Psoas muscle (tissue), 8 donors: Measurements from ENCODE around the gene SSC4D. TPM values are rescaled to one million over a fixed set of nuclear protein-coding genes. Genes with fewer than 3 reads are reported as not detected.
"Not testable (repeated sequence)": the region's sequence is repeated elsewhere in the genome, so short reads cannot be mapped to it uniquely, and the experiment has no call there.

Experiments
- ATAC-seq, 4 donors: fragments of 200-7000 bp; cut with Tn5 transposase; one replicate each; pipeline ENCODE4 v1.9.1; 2020; ENCODE audit warnings: moderate library complexity in 3 of 4, mild to moderate bottlenecking in 2 of 4
- DNase-seq, 2 donors: peaks; one replicate each; pipeline ENCODE4 v3.0.0-alpha.2; 2020
- H3K27ac ChIP-seq: fragments of 200-600 bp; one replicate; pipeline ENCODE4 v1.8.0; 2022
- H3K27me3 ChIP-seq, 3 donors: fragments of 200-600 bp in 1 of 3; one replicate each; pipeline versions ENCODE4 v1.6.1 to v1.8.0; 2013 to 2022; ENCODE audit warnings: low read length in 2 of 3, mild to moderate bottlenecking in 2 of 3, moderate library complexity in 1 of 3; ENCODE audit not compliant: insufficient read depth in 3 of 3
- H3K36me3 ChIP-seq, 2 donors: fragments of 200-600 bp in 1 of 2; one replicate each; pipeline versions ENCODE4 v1.6.1 to v1.8.0; 2013 to 2022; ENCODE audit warnings: low read depth in 1 of 2, mild to moderate bottlenecking in 1 of 2, moderate library complexity in 1 of 2; ENCODE audit not compliant: insufficient read depth in 1 of 2
- H3K4me1 ChIP-seq: fragments of 200-600 bp; one replicate; pipeline ENCODE4 v1.8.0; 2022
- H3K4me3 ChIP-seq: fragments of 200-600 bp; one replicate; pipeline ENCODE4 v1.8.0; 2022; ENCODE audit warnings: mild to moderate bottlenecking
- H3K9me3 ChIP-seq: fragments of 200-600 bp; one replicate; pipeline ENCODE4 v1.8.0; 2022
- CTCF ChIP-seq: fragments of 200-600 bp; IDR thresholded peaks from one replicate; pipeline ENCODE4 v1.8.0; 2022; ENCODE audit warnings: antibody characterized with exemption
- WGBS, 3 donors: extraction: QIAGEN DNeasy Blood & Tissue Kit; methylation state at CpG; one replicate each; pipeline versions ENCODE4 v1.1.6 to v1.1.7; 2013; 5-methylcytosine and 5-hydroxymethylcytosine counted together
- intact Hi-C, 2 donors: fragments of 100-400 bp; cut with DNase I; formaldehyde crosslinking; loops; one replicate each; pipeline versions ENCODE4 v1.11.0 to v1.14.2; 2022
- polyA plus RNA-seq, 3 donors: library from polyadenylated mRNA; stranded (reverse); fragments of 200-250 nt; gene quantifications; one replicate each; pipeline ENCODE4 v1.2.3, GENCODE V29; 2013
- total RNA-seq, 4 donors: library from RNA; stranded (reverse); fragmentation: NEBNext Ultra II Directional in 2 of 4; extraction: Animal tissue kit (Norgen Biotek cat#: 25700) in 2 of 4; gene quantifications; one replicate each; pipeline versions ENCODE4 v1.2.1 to v1.2.4, GENCODE V29; 2021 to 2023
- donor health status: healthy with polysubstance abuse.
- donor health status: DM: no; HTN: no; CAD: no; lungs with moderate emphysema.
- donor health status: Bipolar disorder and iron deficiency.
- donor health status: healthy.
- donor health status: DM: yes; HTN: yes; CAD: no.
- donor health status: DM: no; HTN: no; CAD: no.
- donor health status: DM: no; HTN: no; CAD: no.
- donor health status: DM: yes; HTN: yes; CAD: no.

Gene SSC4D
- total and polyA plus RNA-seq, 7 donors = 0.79 to 3.3 (median 1.0) TPM

DNA sequence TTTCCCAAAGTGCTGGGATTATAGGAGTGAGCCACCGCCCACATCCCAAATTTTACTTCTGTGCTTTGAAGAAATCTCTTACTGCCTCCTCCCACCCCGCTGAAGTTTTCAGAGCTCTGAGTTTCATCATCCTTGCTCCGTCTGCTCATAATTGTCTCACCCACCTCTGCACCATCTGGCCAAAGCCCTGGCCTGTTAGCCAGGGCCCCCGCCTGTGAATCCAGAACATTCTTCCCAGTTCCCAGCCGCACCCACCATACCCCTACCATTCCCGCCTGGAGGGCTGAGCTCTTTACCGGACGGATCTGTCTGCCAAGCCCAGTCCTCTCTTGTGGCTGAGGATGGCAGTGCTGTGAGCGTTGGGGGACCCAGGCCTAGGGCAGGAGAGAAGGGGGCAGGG, 14.5 kb downstream of the SSC4D start:
- H3K4me1 ChIP-seq = peaks cover 5% of the 10 kb centered on the region
- 88 to 98% (median 92%) methylated on average over 9 of the region's 9 CpGs for WGBS, 3 donors

GRCh38 chr7:76393116-76394031, 16.1 kb downstream of the SSC4D start:
- H3K27ac ChIP-seq = peak overlapping the region; percentile 96
- H3K36me3 ChIP-seq = no peaks in the 10 kb centered on the region
- 2 to 7% (median 3%) methylated on average over 65 to 99 of the region's 99 CpGs for WGBS, 3 donors
- H3K4me3 ChIP-seq = peak overlapping the region; percentile 87
- peak; percentile 94 to 98 for DNase-seq
- no peaks in the 10 kb centered on the region for H3K27me3 ChIP-seq
- intact Hi-C loops = no loop called here
- ATAC-seq = peak; percentile 93 to 94 (median 94)
- peaks cover 15% of the 10 kb centered on the region for H3K4me1 ChIP-seq
- no peaks in the 10 kb centered on the region for H3K9me3 ChIP-seq
- TF ChIP-seq CTCF = no peak

More for the DNA sequence above, 14.5 kb downstream of the SSC4D start:
- Histone ChIP-seq H3K4me3 (no peak overlapping the region), H3K9me3 (no peaks in the 10 kb centered on the region), H3K27ac (no peak overlapping the region), H3K27me3 (no peaks in the 10 kb centered on the region), H3K36me3 (no peaks in the 10 kb centered on the region)
- TF ChIP-seq CTCF = no peak
- intact Hi-C loops = no loop called here
- no peak for ATAC-seq
- no peak for DNase-seq

- Histone ChIP-seq H3K4me1 (peaks cover 15% of the 10 kb centered on the region), H3K36me3 (no peaks in the 10 kb centered on the region), H3K27me3 (no peaks in the 10 kb centered on the region), H3K9me3 (no peaks in the 10 kb centered on the region), H3K4me3 (peak overlapping the region; percentile 87), H3K27ac (peak overlapping the region; percentile 96)
- no peak for TF ChIP-seq CTCF
- ATAC-seq = peak in 1 of 4 donors; percentile 9
- whole genome bisulfite sequencing, 3 donors = 40 to 41% (median 41%) methylated on average over 12 of the region's 12 CpGs
- no peak for DNase-seq
- intact Hi-C loops = no loop called here
Observed at GRCh38 chr7:76392531-76393115, 16.9 kb downstream of the SSC4D start.

- DNase-seq (no peak), ATAC-seq (no peak)
- H3K36me3 ChIP-seq = no peaks in the 10 kb centered on the region
- H3K27ac ChIP-seq = no peak overlapping the region
- H3K27me3 ChIP-seq = no peaks in the 10 kb centered on the region
- WGBS, 3 donors = 86 to 93% (median 89%) methylated on average over 13 of the region's 13 CpGs
- no peak for TF ChIP-seq CTCF
- intact Hi-C loops = no loop called here
- no peaks in the 10 kb centered on the region for H3K9me3 ChIP-seq
- no peak overlapping the region for H3K4me3 ChIP-seq
- peaks cover 15% of the 10 kb centered on the region for H3K4me1 ChIP-seq
Observed at GRCh38 chr7:76390092-76390491, 19.4 kb downstream of the SSC4D start.

- intact Hi-C loops, H3K27me3 ChIP-seq, H3K36me3 ChIP-seq, H3K9me3 ChIP-seq, H3K4me3 ChIP-seq, ATAC-seq, H3K27ac ChIP-seq, DNase-seq: not testable (repeated sequence)
- WGBS, 3 donors = 96 to 97% (median 97%) methylated on average over 6 of the region's 6 CpGs
- peaks cover 14% of the 10 kb centered on the region for H3K4me1 ChIP-seq
Observed at GRCh38 chr7:76387789-76388188, 21.7 kb downstream of the SSC4D start.
